ENCODE data around the gene C1QTNF6.

DNA sequence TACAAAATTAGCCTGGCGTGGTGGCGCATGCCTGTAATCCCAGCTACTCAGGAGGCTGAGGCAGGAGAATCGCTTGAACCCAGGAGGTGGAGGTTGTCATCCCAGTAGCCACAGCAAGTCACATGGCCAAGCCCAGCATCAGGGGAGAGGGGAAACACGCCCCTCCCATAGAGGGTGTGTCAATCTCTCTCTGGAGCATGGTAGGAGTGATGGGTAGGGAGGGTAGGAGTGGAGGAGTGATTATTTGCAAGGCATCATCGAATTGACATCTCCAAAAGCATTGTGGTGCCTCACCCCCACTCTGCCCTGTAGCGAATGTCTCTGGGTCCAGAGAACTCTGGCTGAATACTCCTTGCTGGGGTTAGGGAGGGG lies 30.3 kb upstream of the C1QTNF6 start:
- no peak for TF ChIP-seq TOX (CRISPR knock-in tag; IDR thresholded peaks at IDR 0.05; ENCODE audit: borderline replicate concordance)
- no peak for TF ChIP-seq RARB (CRISPR knock-in tag; IDR thresholded peaks at IDR 0.05)
- TF ChIP-seq ZNF565 (CRISPR knock-in tag; conservative IDR thresholded peaks at IDR 0.05; ENCODE audit: low read depth), result no peak
- TF ChIP-seq BACH2 (CRISPR knock-in tag; IDR thresholded peaks at IDR 0.05; ENCODE audit: borderline replicate concordance), result no peak
